ENCODE results near the gene MAGOH. TPM values are rescaled to one million over a fixed set of nuclear protein-coding genes. Genes with fewer than 3 reads are reported as not detected.

The MAGOH gene
- total RNA-seq, 1 donor from 2014 or later: 109 TPM

GRCh38 chr1:53180226-53180625 is 58.1 kb downstream of the MAGOH start:
- no peak for TF ChIP-seq EZH2phosphoT487 (IDR thresholded peaks at IDR 0.05)
- Mint-ChIP-seq H3K27me3 (ENCODE audit: insufficient read depth, low read depth) (peaks cover 6% of the 10 kb centered on the region), H3K36me3 (no peaks in the 10 kb centered on the region), H3K4me3 (no peak overlapping the region), H3K27ac (no peak overlapping the region), H3K9me3 (no peaks in the 10 kb centered on the region), H3K4me1 (peaks cover 9% of the 10 kb centered on the region)
- Histone ChIP-seq H3K27me3 (no peaks in the 10 kb centered on the region), H3K9me3 (ENCODE audit: low read depth) (no peaks in the 10 kb centered on the region), H3K4me3 (no peak overlapping the region), H3F3A (ENCODE audit: low read depth) (no peaks in the 10 kb centered on the region), H4K20me1 (ENCODE audit: low read depth) (no peaks in the 10 kb centered on the region), H3K4me2 (no peak overlapping the region), H3K9ac (no peak overlapping the region), H2AFZ (replicated peaks) (no peak overlapping the region), H3K36me3 (no peaks in the 10 kb centered on the region), H3K79me2 (ENCODE audit: low read depth) (no peaks in the 10 kb centered on the region), H3K4me1 (peaks cover 4% of the 10 kb centered on the region), H3K27ac (no peak overlapping the region)
- DNase-seq (ENCODE audit: low spot score): no peak

Other genes starting within 250 kb of the MAGOH start
- 0.09 TPM in 1 of 2 replicates, not detected in the other for gene PODN, start 176.3 kb downstream of the MAGOH start, total RNA-seq (ENCODE audit: low replicate concordance)
- gene SLC1A7, start 95.9 kb downstream of the MAGOH start, total RNA-seq (ENCODE audit: low replicate concordance): not detected in 2 replicates
- gene CPT2, start 41.7 kb downstream of the MAGOH start, total RNA-seq (ENCODE audit: low replicate concordance): 19.0 and 29.2 TPM in 2 replicates
- gene CZIB, start 17.9 kb downstream of the MAGOH start, total RNA-seq (ENCODE audit: low replicate concordance): 74.0 and 115 TPM in 2 replicates
- 15.6 and 25.7 TPM in 2 replicates for gene LRP8, start 89.6 kb upstream of the MAGOH start, total RNA-seq (ENCODE audit: low replicate concordance)
- not detected in 2 replicates for gene DMRTB1, start 220.9 kb upstream of the MAGOH start, total RNA-seq (ENCODE audit: low replicate concordance)